Stomach (tissue), 9 donors: Measurements from ENCODE around the gene AKT2. TPM values are rescaled to one million over a fixed set of nuclear protein-coding genes. Genes with fewer than 3 reads are reported as not detected.

Experiments used
- DNase-seq, 2 donors: peaks; one replicate each; pipeline versions ENCODE4 v3.0.0 to v3.0.0-alpha.2; 2013 to 2019
- H3K27ac ChIP-seq, 5 donors: fragments of 200-600 bp in 4 of 5; sonication (generic) in 4 of 5; one replicate each; pipeline ENCODE4 v1.5.1; 2013 to 2019; ENCODE audit warnings: mild to moderate bottlenecking in 1 of 5, moderate library complexity in 1 of 5
- H3K27me3 ChIP-seq, 3 donors: fragments of 200-600 bp; sonication (generic); one replicate each; pipeline ENCODE4 v1.5.1; 2017 to 2019; ENCODE audit warnings: mixed run types in 1 of 3
- H3K36me3 ChIP-seq, 4 donors: fragments of 200-600 bp; sonication (generic); 1 replicate in 3 of 4; 2 replicates in 1 of 4; pipeline ENCODE4 v1.5.1; 2016 to 2019
- H3K4me1 ChIP-seq, 4 donors: fragments of 200-600 bp; sonication (generic); one replicate each; pipeline ENCODE4 v1.5.1; 2016 to 2019
- H3K4me3 ChIP-seq, 4 donors: fragments of 200-600 bp; sonication (generic) in 3 of 4; one replicate each; pipeline ENCODE4 v1.5.1; 2016 to 2019; ENCODE audit warnings: mild to moderate bottlenecking in 1 of 4
- H3K9me3 ChIP-seq, 4 donors: fragments of 200-600 bp; sonication (generic); one replicate each; pipeline ENCODE4 v1.5.1; 2016 to 2019
- EP300 ChIP-seq: sonication (generic); formaldehyde crosslinking; IDR thresholded peaks from one replicate; pipeline ENCODE4 v1.6.1; 2017; ENCODE audit warnings: antibody characterized with exemption
- POLR2A ChIP-seq, 4 donors: fragments of 450-650 bp; IDR thresholded peaks; one replicate each; pipeline ENCODE4 v1.6.1; 2016; ENCODE audit warnings: antibody characterized with exemption in 4 of 4, control low read depth in 2 of 4, mild to moderate bottlenecking in 1 of 4, moderate library complexity in 1 of 4
- POLR2AphosphoS5 ChIP-seq, 3 donors: sonication (generic); formaldehyde crosslinking; IDR thresholded peaks; one replicate each; pipeline ENCODE4 v1.6.1; 2016; ENCODE audit warnings: antibody characterized with exemption in 3 of 3
- WGBS, 5 donors: extraction: QIAGEN DNeasy Blood & Tissue Kit in 3 of 5; methylation state at CpG; one replicate each; pipeline versions ENCODE4 v1.1.5 to v1.1.7; 2013 to 2018; 5-methylcytosine and 5-hydroxymethylcytosine counted together
- intact Hi-C: fragments of 100-400 bp; cut with DNase I; formaldehyde crosslinking; loops from one replicate; pipeline ENCODE4 v1.15.1; 2023; ENCODE audit warnings: low total_unique reads
- polyA plus RNA-seq, 3 donors: library from polyadenylated mRNA; stranded (reverse); fragments of 200-250 nt; gene quantifications; one replicate each; pipeline ENCODE4 v1.2.3, GENCODE V29; 2013
- total RNA-seq, 5 donors: library from RNA; depleted of rRNA; stranded (reverse); fragments of >200 nt; gene quantifications; one replicate each; pipeline versions ENCODE4 v1.1.0 to v1.2.3, GENCODE V29; 2014 to 2016
- TF ChIP-seq, protein P1 (sequence below), 7 experiments: fragments of 450-650 bp in 4 of 7; fragments of 200-600 bp in 3 of 7; sonication (generic) in 3 of 7; IDR thresholded peaks; one replicate each; pipeline ENCODE4 v1.5.1; 2016 to 2019; ENCODE audit warnings: antibody characterized with exemption in 7 of 7, control low read depth in 2 of 7, mild to moderate bottlenecking in 1 of 7
- donor health status: healthy with polysubstance abuse.
- donor health status: Bipolar disorder and iron deficiency.
- donor health status: healthy.

The AKT2 gene
- total and polyA plus RNA-seq, 8 donors: 26.0 to 227 (median 75.9) TPM

- H3K36me3 ChIP-seq: peaks cover 77 to 87% (median 86%) of the 10 kb centered on the region in 4 donors
- no peaks in the 10 kb centered on the region for H3K27me3 ChIP-seq
- H3K4me1 ChIP-seq: peaks cover 0 to 16% (median 12%) of the 10 kb centered on the region in 4 donors
- 90 to 95% (median 91%) methylated on average over 6 to 9 of the region's 9 CpGs for WGBS, 5 donors
- intact Hi-C loops: no loop called here
- no peak for DNase-seq
- no peak overlapping the region for H3K4me3 ChIP-seq
- TF ChIP-seq POLR2A (IDR thresholded peaks at IDR 0.05) (no peak), EP300 (no peak), POLR2AphosphoS5 (IDR thresholded peaks at IDR 0.05) (no peak)
- TF ChIP-seq, protein P1, sequence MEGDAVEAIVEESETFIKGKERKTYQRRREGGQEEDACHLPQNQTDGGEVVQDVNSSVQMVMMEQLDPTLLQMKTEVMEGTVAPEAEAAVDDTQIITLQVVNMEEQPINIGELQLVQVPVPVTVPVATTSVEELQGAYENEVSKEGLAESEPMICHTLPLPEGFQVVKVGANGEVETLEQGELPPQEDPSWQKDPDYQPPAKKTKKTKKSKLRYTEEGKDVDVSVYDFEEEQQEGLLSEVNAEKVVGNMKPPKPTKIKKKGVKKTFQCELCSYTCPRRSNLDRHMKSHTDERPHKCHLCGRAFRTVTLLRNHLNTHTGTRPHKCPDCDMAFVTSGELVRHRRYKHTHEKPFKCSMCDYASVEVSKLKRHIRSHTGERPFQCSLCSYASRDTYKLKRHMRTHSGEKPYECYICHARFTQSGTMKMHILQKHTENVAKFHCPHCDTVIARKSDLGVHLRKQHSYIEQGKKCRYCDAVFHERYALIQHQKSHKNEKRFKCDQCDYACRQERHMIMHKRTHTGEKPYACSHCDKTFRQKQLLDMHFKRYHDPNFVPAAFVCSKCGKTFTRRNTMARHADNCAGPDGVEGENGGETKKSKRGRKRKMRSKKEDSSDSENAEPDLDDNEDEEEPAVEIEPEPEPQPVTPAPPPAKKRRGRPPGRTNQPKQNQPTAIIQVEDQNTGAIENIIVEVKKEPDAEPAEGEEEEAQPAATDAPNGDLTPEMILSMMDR (IDR thresholded peaks at IDR 0.05): no peak
- no peaks in the 10 kb centered on the region for H3K9me3 ChIP-seq
- H3K27ac ChIP-seq: no peak overlapping the region
Measured at GRCh38 chr19:40236026-40236355, 49.2 kb downstream of the AKT2 start.

DNA sequence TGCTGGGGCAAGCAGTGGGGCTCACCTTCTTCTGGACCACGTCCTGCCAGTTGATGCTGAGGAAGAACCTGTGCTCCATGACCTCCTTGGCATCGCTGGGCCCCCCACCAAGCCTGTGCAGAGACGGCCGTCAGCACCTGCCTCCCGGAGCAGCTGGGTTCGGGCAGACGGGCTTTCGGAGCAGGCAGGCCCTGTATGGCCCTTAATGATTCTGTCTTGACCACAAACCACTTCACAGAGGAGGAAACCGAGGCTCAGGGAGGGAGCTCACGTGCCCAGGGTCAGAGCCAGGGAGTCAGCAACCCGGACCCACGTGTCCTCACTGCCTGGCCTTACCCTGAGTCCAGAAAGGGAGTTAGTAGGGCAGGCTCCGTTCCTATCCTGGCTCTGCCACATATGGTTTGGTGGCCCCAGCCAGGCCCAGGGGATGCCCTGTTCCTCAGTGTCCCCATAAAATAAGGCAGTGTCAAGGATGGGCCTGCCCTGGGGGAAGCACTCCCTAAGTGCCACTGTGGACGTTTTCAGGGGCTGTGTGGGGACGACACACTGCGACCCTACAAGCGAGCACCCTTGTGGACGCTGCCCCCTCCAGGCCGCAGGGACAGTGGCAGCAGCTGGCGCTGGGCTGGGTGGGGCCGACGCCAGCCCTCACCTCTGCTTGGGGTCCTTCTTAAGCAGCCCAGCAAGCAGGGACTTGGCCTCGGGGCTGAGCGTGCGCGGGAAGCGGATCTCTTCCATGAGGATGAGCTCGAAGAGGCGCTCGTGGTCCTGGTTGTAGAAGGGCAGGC, 49.7 kb downstream of the AKT2 start:
- Histone ChIP-seq H3K27ac (no peak overlapping the region), H3K36me3 (peaks cover 72 to 82% (median 81%) of the 10 kb centered on the region in 4 donors), H3K4me3 (no peak overlapping the region), H3K4me1 (peaks cover 0 to 16% (median 12%) of the 10 kb centered on the region in 4 donors), H3K27me3 (no peaks in the 10 kb centered on the region), H3K9me3 (no peaks in the 10 kb centered on the region)
- 87 to 97% (median 90%) methylated on average over 20 to 30 of the region's 30 CpGs for WGBS, 5 donors
- intact Hi-C loops: no loop called here
- no peak for TF ChIP-seq POLR2A (IDR thresholded peaks at IDR 0.05)
- TF ChIP-seq EP300: no peak
- TF ChIP-seq, protein P1 (IDR thresholded peaks at IDR 0.05): no peak
- no peak for TF ChIP-seq POLR2AphosphoS5 (IDR thresholded peaks at IDR 0.05)
- no peak for DNase-seq

- Histone ChIP-seq H3K36me3 (peaks cover 64 to 74% (median 73%) of the 10 kb centered on the region in 4 donors), H3K27ac (no peak overlapping the region), H3K9me3 (no peaks in the 10 kb centered on the region), H3K4me3 (no peak overlapping the region), H3K4me1 (peaks cover 0 to 16% (median 12%) of the 10 kb centered on the region in 4 donors), H3K27me3 (no peaks in the 10 kb centered on the region)
- no peak for DNase-seq
- TF ChIP-seq EP300 (no peak), POLR2A (IDR thresholded peaks at IDR 0.05) (no peak), POLR2AphosphoS5 (IDR thresholded peaks at IDR 0.05) (no peak)
- TF ChIP-seq, protein P1 (IDR thresholded peaks at IDR 0.05): no peak
- intact Hi-C loops: no loop called here
- 84 to 93% (median 90%) methylated on average over 20 to 22 of the region's 22 CpGs for WGBS, 5 donors
Measured at GRCh38 chr19:40234429-40235237, 50.5 kb downstream of the AKT2 start.

GRCh38 chr19:40233811-40234389, 51.2 kb downstream of the AKT2 start:
- 92 to 94% (median 92%) methylated on average over 16 to 20 of the region's 20 CpGs for WGBS, 5 donors
- H3K9me3 ChIP-seq: no peaks in the 10 kb centered on the region
- TF ChIP-seq POLR2A (IDR thresholded peaks at IDR 0.05) (no peak), POLR2AphosphoS5 (IDR thresholded peaks at IDR 0.05) (no peak), EP300 (no peak)
- TF ChIP-seq, protein P1 (IDR thresholded peaks at IDR 0.05): no peak
- peaks cover 0 to 16% (median 12%) of the 10 kb centered on the region in 4 donors for H3K4me1 ChIP-seq
- DNase-seq: no peak
- no peaks in the 10 kb centered on the region for H3K27me3 ChIP-seq
- peaks cover 56 to 67% (median 66%) of the 10 kb centered on the region in 4 donors for H3K36me3 ChIP-seq
- intact Hi-C loops: no loop called here
- no peak overlapping the region for H3K27ac ChIP-seq
- H3K4me3 ChIP-seq: no peak overlapping the region
